Bone marrow (tissue), 2 donors: ENCODE measurements around the gene SF1.

Experiments used
- DNase-seq, 2 donors: peaks; one replicate each; lab custom pipeline; 2025; lab: John Stamatoyannopoulos, UW

Gene SF1

DNA sequence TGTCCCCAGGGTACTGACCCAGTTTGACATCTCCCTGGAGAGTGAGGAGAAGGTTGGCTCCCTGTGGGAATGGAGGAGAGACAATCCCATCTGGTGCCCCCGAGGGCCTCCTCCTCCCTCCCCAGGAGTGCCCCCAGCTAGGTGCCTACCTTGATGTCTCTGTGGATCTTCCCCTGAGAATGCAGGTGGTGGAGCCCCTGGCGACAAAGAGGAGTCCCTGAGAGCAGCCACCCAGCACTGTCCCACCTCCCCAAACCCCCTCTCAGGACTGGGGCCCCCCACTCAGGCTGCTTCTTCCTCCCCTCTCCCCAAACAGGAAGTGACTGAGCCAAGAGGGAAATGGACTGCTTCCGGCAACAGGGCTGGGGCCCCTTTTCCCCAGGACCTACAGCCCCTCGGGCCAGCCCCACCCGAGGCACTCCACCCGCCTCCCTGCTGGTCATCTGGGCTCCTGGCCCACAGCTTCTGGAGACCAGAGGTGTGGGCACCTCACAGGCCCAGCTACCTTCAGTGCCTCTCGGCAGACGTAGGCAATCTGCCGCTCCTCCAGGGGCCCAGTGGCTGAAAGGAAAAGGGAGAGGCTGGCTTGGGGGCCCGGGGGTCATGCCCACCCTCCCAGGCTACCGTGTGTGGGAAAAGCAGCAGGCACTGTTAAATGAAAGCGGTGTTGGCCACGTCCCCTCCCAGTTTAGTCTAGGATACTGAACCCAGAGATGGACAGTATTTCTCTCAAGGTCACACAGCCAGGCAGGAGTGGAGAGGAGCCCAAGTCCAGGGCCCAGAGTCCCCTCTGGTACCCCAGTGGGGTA is 23.4 kb upstream of the SF1 start:
- DNase-seq, result no peak

DNA sequence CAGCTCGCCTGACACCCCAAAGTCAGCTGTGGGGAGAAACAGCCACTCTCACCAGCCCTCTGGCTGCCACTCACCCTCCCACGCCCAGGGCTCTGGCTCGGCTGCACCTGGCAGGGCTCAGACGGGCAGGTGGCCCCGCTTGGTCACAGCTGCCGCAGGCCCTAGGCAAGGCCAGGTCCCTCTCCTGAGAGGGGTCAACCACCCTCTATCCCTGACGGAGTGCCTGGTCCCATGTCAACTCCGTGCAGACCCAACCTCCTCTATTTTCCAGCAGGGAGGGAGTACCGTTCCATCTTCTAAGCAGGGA is 22.8 kb upstream of the SF1 start:
- DNase-seq, result no peak

DNA sequence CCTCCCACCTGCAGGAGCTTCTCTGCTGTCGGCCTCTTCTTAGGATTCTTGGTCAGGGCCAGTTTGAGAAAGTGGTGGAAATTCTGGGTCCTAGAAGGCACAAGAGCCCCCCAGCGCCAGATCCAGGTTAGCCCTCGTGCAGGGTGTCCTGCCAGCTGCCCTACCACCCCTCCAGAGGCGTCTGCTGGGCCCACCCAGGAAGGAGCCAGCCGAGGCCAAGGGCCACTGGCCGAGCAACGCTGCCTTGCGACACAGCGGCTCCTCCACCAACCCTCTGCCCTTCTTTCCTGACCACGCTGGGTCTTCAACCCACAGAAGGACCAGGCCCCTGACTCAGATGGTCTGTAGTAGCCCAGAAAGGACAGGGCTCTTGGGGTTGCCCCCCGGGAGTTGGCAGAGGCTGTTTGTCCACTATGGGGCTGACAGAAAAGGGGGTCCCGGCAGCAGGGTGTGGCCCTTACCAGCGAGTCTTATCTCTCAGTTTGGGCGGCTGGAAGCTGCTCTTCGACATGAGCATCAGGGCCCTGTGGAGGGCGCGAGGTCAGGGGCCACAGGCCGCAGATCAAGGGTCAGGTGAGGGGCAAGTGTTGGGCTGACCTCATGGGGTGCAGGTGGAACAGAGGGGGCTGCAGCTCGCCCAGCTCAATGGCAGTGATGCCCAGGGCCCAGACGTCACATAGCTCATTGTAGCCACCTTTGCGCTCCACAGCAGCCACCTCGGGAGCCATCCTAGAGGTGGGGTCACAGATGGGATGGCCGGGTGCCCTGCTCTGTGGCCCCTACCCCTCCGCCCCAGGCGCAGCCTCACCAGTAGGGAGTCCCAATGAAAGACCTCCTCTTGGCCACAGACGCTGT is 22.2 kb upstream of the SF1 start:
- no peak for DNase-seq

DNA sequence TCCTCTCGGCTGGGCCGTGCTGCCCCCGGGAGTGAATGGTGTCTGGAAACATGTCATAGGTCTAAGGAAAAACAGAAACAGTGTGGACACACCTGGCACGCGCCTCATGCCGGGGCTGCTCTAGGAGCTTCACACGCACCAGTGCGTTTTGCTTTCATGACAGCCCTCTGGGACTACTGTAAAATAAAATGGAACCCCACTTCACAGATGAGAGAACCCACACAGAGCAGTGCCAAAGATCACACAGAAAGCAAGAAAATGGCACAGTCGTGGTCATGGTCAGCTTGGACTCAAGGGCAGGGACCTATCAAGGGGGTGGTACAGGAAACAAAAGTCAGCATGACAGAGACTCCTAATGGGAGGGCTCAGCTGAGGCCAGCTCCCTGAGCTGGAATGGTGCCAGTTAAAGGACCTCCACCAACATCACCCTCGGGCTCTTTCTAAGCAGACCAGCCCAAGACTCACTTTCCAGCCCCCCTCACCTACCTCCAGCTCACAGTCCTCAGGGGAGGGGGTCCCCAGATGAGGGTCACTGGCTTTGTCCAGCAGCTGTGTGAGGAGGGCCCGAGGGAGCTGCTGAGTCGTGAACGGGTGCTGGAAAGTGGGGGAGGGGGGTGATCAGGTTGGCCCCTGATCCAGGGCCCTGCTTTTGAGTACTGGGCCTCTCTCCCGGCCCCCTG is 21.4 kb upstream of the SF1 start:
- DNase-seq, result no peak

DNA sequence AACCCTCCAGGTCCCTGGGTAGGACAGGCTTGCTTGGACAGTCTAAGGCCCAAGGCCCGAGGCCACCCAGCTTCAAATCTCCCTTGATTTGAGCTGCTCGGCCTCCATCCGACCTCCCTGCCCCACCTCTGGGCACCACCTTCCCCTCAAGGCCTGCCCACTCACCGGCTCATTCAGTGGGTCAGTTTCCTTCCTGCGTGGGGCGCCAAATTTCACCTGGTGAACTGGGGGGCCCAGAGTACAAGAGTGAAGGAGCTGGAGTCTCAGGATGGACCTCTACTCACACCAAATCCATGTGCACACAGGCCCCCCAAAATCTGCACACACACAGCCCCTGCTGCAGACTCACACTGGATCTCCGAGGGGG is 20.9 kb upstream of the SF1 start:
- DNase-seq, result no peak

DNA sequence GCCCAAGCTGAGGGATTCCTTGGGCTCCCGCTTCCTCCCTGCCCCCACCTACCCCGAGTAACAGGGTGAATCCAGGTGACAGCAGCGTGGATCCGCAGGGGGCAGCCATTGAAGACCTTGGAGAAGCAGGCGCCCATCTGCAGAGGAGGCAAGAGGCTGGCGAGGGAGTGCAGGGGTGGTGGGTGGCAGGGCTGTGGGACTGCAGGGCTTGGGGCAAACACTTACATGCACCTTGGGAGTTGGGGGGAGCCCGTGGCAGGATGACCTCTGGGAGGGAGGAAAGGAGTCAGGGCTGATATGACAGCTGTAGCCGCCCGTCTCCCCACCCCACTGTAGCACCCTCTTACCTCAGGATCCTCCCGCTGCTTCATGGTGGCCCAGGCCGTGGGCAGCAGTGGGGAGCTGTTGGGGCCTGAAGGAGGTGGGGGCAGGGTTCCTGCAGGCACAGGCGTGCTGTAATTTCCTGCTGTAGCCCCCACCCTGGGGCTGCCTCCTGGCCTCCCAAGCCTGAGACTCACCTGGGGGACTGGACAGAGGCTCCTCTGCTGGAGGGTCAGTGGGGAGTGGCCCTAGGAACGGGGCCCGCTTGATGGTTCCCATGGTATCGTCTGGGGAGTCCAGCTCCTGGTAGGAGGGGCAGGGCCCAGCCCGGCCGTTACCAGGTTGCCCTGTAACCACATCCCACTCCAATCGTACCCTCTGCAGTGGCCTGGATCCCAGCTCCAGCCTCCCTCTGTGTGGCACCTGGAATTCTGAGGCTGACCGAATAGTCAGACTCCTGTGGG is 18.6 kb upstream of the SF1 start:
- DNase-seq, result no peak

DNA sequence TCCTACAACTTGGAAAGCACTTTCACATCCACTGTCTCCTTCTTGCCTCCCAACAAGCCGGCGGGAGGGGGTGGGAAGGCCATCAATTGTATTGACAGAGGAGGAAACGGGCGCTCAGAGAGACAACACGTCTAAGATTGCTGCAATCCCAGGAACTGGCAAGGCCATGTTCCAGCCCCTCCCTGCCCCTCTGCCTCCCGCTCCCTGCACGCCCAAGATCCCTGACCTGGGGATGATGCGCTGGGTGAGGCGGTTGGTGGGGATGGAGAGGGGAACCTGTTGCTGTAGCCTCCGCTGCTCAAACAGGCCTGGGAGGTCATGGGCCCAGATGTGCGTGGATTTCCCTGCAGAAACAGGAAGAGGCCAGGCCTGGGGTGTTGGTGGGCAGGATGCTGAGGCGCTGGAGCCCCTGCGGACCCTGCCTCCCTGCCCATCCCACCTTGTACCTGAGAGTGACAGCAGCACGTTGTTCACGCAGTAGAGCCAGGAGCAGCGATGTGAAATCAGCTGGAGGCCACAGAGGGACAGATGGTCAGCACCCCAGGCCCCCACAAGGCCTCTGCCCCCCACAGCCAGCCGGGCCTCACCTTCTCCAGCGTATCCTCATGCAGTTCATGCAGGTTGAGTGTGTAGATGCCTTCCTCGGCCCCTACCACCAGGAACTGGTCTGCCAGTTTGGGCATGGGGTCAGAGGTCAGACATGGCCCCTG is 17.9 kb upstream of the SF1 start:
- no peak for DNase-seq

DNA sequence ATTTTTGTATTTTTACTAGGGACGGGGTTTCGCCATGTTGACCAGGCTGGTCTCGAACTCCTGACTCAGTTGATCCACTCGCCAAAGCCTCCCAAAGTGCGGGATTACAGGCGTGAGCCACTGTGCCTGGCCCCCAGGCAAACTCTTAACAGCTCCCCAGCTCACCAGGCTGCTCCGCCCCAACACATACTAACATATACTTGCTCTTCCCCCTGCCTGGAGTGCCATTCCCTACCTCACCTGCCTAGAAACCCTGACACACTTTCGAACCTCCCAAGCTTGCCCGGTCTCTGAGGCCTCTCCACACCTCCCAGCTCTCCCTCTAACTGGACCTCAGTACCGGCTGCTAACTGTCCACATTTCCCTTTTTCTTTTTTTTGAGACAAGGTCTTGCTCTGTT is 16.2 kb upstream of the SF1 start:
- no peak for DNase-seq

DNA sequence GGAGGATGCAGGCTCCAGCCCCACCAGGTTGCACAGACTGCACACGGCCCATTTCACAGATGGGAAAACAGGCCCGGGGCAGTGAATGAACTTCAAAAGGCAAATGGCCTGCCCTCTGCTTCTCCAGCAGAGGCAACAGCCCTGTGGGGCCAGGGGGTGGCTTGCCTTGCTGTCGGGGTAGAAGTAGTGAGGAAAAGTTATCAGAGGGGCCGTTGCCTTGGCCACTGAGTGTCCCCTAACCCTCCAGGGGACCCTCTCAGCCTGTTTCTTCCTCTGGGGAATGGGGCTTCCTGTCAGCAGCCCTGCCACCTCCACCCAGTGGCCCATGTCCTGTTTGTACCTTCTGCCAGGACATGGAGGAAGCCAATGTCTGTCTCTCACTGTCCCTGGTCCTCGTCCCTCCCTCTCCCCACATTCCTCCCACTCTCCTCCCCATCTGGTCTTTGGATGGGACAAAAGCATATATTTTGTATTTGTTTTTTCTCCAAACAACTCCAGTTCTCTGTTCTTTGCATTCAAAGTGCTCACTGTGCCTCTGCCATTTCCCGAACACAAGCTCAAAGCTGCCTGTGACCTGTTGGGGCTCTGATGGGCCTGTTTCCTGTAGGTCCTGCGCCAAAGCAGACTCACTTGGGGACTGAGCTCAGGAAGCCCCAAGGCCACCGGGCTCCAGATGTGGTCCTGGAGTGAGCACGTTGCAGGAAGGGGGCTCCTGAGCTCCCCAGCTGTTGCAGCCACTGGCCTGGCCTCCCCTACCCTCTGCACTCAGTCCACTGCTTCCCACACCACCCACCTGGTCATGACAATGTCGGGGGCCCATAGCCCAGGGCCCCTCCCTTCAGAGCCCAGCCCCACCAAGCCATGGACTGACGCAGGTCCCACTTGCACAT is 15.2 kb upstream of the SF1 start:
- no peak for DNase-seq

DNA sequence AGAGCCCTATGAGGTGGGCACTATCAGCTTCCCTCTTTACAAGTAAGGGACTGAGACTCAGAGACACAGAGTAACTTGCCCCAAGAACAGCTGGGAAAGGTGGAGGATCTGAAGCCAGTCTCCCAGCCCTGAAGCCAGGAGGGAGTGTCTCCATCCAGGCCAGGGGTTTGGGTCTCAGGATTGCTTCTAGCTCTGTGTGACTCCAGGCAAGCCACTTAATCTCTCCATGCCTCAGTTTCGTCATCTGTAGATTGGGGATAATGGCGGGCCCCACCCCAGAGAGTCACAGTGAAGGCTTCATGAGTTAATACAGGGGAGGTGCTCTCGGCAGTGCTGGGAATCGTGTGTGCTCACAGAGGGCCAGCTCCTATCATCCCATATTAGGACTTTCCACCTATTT is 14.1 kb upstream of the SF1 start:
- DNase-seq, result no peak

DNA sequence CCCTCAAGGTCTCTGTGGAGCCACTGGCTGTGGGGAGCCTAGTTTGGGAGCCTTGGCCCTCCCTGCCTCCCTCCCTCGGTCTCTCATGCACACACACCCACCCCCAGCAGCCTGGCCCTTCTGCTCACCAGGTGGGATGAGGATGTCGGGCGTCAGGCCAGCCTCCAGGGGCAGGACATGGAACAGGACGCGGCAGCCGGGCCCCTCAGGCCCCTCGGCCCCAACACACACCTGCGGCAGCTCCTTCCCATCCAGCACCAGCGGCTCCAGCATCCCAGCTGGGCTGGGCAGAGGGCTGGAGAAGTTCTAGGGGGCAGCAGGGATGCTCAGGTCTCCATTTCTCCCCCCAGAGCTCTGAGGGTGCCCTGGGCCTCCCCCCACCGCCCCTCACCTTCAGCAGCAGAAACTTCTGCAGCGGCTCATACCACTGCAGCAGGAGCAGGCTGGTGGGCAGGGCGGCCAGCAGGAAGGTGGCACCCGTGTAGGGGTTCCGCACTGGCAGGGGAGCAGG is 13.5 kb upstream of the SF1 start:
- DNase-seq, result no peak

DNA sequence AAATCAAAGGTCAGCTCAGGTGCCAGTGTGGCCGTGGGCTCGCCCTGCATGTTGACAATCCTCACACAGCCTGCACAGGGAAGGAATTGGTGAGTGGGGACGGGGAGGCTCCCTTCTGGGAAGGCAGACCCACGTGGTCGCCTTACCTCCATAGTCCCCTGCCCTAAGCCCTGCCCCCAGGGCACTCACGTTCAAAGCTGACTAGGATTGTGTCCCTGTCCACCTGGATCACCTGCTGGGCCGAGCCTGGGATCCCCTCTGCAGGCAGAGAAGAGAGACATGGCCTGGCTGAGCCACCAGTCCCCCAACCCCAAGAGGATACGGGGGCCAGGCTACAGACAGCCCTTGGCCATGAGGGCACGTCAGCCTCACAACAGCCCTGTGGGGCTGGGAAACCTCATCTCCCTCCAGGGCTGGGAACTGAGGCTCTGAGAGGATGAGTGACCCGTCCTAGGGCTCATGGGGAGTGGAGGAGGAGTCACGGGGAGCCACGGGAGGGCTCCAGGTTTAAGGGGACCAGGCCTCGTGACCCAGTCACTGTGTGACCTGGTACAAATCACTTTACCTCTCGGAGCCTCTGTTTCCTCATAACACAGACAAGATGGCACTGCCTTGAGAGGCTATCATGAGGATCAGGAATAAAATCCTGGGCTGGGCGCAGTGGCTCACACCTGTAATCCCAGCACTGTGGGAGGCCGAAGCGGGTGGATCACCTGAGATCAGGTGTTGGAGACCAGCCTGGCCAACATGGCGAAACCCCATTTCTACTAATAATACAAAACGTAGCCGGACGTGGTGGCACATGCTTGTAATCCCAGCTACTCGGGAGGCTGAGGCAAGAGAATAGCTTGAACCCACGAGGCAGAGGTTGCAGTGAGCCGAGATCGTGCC is 12.1 kb upstream of the SF1 start:
- no peak for DNase-seq

DNA sequence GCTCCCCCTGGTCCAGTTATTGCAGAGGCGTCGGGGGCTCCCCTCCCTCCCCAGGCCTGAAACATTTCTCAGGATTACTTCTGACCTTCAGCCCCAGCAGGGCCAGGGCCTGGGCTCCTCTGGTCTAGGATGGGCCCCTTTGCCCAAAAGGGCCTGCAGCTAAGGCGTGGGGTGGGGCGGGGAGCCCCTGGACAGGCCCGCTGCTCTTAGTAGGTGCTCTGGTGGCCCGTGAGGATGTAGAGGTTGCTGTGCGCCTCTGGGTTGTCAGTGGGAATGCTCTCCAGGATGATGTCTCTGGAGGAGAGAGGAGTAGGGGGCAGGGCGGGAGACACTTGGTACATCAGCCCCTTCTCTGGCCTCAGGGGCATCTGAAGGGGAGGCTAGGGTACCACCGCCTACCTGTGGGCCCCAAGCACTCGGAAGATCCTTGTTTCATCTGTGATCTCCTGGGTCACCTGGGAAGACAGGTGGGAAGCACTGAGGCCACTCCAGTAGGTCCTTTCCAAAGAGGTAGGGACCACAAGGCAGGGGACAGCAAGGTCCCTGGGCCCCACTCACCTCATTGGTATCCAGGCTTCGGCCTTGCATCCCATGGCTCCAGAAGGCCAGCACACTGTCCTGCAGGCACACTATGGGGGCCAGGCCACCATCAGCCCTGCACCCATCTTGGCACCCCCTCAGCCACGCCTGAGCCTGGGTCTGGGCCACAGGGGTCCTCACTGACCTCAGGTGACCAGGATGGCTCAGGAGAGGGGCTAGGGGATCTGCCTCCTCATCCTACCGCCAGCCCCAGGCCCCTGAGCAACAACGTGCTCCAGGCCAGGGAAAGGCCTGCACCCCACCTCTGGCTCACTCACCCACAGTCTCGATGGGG is 11.2 kb upstream of the SF1 start:
- no peak for DNase-seq

DNA sequence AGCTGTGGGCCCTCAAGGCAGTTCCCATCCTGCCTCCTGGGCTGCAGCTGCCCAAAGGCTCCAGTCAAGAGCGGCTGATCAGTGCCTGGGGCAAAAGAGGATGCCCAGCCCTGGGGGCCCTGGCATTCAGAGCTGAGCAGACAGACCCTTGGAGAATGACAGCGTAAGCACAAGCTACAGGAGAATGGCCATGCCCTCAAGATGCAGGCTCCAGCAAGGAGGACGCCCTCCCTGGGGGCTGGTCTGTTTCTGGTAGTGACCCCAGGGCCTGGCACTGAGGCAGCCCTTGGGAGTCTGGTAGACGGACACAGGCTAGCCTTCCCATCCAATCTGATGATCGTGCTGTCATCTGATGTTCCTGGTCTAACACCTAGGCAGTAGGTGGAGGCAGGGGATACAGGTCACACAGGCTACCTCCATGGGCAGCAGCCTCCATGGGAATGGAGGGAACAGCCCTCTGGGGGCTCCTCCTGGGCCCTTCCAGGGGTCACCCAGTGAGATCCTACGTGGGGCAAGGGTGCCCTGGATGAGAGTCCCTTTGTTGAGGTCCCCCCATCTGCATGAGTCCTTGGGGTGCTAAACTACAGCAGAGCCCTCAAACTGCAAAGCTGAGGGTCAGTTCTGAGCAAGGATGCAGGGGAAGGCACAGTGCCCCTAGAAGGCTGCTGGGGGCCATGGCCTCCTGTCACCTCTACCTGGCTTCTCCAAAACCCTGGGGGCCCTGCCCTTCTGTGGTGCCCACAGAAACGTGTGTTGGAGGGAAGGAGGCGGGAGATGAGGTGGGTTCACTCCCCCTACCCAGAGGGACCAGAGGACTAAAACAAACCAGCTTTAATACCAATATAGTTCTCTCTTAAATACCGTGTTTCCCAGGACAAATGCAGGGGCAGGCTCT is 10.2 kb upstream of the SF1 start:
- DNase-seq, result no peak

DNA sequence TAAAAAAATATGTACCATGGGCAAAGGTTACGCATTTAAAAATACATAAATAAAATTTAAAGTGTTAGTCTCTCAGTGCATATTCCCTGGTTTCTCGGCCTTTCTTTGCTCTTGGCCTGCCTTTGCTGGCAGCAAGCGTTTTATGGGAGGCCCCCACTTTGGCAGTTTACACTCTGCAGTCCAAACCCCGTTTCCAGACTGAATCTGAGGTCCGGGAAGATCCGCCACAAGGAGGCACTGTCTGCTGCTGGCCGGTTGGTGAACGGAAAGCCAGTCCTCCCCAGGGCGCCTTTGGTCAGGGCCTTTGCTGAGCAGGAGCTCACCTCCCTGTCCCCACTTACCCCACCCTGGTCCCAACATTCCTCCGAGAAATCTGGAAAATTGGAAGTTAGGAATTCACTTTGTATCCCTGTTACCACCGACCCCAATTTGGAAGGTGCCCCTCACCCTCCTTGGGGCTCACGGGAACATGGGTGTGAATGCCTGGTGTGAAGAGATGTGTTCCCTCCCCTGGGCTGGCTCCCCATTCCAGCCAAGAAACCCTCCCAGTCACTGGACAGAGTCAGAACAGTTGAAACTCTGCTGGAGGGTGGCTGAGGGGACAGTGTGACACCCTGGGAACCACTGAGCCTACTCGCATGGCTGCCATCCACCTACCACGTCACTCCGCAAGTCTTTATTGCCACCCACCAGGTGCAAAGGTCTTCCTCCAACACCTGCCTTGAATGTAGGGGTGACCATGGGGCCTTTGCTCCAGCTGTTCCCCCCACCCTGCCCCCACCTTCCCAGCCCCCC is 9.4 kb upstream of the SF1 start:
- DNase-seq, result peak; percentile 28 to 48

DNA sequence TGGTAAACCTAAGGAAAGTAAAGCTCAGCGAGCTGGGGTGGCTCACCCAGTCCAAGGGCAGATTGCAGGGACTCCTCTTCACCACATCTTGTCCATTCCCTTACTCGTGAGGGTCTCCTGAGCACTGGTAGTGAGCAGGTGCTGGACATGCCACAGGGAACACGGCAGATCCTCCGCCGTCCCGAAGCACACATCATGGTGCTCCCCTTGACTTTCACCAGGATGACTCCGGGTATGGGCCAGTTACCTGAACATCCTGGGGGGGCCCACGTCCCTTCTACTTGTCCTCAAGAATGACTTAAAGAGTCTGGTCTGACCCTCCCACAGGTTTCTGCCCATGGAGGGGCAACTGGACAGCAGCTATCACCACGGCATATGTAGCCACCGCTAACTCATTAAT is 8.0 kb upstream of the SF1 start:
- no peak for DNase-seq
